Tibial nerve (tissue), 4 donors: ENCODE measurements around the gene SIMC1.

Source experiments
- EP300 ChIP-seq, 2 donors: sonication (generic); formaldehyde crosslinking; IDR thresholded peaks; one replicate each; pipeline ENCODE4 v1.6.1; 2017; ENCODE audit warnings: antibody characterized with exemption in 2 of 2, mild to moderate bottlenecking in 1 of 2
- POLR2A ChIP-seq, 2 donors: fragments of 450-650 bp; IDR thresholded peaks; one replicate each; pipeline ENCODE4 v1.6.1; 2017; ENCODE audit warnings: antibody characterized with exemption in 2 of 2, mild to moderate bottlenecking in 2 of 2, moderate library complexity in 2 of 2
- TF ChIP-seq, protein P1 (sequence below), 5 experiments: fragments of 200-600 bp in 3 of 5; fragments of 450-650 bp in 2 of 5; sonication (generic) in 3 of 5; IDR thresholded peaks; one replicate each; pipeline ENCODE4 v1.5.1; 2016 to 2019; ENCODE audit warnings: antibody characterized with exemption in 5 of 5, mild to moderate bottlenecking in 3 of 5, moderate library complexity in 2 of 5

DNA sequence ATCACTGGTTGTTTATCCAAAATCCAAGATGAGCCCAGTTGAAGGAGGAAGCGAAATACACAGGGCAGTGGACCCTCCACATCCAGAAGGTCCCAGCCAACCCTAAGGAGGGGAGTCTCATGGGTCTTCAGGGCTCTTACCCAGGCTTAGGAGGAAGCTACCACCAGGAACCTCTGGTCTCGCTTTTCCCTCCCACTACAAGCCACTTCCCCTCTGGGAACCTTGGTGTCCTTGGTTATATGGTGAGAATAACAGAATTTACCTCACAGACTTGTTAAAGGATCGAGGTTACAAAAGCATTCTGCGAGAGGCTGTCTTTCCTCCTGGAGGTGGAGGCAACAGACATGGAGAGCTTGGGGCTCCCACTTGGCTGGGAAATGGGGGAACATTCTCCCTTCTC lies 153.8 kb downstream of the SIMC1 start:
- TF ChIP-seq, protein P1, sequence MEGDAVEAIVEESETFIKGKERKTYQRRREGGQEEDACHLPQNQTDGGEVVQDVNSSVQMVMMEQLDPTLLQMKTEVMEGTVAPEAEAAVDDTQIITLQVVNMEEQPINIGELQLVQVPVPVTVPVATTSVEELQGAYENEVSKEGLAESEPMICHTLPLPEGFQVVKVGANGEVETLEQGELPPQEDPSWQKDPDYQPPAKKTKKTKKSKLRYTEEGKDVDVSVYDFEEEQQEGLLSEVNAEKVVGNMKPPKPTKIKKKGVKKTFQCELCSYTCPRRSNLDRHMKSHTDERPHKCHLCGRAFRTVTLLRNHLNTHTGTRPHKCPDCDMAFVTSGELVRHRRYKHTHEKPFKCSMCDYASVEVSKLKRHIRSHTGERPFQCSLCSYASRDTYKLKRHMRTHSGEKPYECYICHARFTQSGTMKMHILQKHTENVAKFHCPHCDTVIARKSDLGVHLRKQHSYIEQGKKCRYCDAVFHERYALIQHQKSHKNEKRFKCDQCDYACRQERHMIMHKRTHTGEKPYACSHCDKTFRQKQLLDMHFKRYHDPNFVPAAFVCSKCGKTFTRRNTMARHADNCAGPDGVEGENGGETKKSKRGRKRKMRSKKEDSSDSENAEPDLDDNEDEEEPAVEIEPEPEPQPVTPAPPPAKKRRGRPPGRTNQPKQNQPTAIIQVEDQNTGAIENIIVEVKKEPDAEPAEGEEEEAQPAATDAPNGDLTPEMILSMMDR (IDR thresholded peaks at IDR 0.05), result no peak
- TF ChIP-seq POLR2A (IDR thresholded peaks at IDR 0.05) (no peak), EP300 (IDR thresholded peaks at IDR 0.05) (no peak)
